ENCODE results near the gene EGR1.
A peak's percentile ranks its signal among the peaks of the same experiment; 100 is the strongest.

EGR1 gene

DNA sequence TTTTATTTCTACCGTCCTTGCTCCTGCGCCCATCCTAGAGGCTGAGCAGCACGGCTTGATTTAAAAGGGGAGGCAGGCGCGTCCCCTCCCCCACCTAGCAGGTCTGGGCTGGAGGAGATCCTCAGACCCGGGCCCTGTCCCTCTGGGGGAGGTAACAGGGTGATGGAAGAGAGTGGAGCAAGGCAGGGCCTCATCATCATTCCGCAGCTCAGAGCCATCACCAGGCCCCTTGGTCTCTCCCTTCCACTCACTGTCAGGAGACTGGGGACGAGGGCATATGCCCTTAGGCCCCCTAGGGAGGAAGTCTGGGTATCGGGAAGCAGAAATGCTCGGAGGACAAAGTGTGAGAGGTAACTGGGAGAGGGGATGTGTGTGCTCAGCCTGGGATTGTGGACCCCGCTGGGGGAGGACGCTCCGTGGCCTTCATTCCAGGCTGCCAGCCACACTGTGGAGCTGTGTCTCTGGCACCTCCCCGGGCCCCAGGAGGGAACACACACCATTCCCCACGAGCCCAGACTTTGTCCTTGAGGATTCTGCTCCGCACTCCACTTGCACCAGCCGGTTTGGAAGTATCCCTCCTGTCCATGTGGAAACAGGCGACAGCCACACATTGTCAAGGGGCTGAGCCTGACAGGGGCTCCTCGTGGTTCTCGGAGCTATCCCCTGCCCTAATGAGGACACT is 25.7 kb upstream of the EGR1 start:
- TF ChIP-seq, protein P1, sequence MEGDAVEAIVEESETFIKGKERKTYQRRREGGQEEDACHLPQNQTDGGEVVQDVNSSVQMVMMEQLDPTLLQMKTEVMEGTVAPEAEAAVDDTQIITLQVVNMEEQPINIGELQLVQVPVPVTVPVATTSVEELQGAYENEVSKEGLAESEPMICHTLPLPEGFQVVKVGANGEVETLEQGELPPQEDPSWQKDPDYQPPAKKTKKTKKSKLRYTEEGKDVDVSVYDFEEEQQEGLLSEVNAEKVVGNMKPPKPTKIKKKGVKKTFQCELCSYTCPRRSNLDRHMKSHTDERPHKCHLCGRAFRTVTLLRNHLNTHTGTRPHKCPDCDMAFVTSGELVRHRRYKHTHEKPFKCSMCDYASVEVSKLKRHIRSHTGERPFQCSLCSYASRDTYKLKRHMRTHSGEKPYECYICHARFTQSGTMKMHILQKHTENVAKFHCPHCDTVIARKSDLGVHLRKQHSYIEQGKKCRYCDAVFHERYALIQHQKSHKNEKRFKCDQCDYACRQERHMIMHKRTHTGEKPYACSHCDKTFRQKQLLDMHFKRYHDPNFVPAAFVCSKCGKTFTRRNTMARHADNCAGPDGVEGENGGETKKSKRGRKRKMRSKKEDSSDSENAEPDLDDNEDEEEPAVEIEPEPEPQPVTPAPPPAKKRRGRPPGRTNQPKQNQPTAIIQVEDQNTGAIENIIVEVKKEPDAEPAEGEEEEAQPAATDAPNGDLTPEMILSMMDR (IDR thresholded peaks at IDR 0.05; ENCODE audit: low read depth, low read length, missing control alignments), result no peak
- no peak for DNase-seq (ENCODE audit: extremely low read depth, low read depth)

DNA sequence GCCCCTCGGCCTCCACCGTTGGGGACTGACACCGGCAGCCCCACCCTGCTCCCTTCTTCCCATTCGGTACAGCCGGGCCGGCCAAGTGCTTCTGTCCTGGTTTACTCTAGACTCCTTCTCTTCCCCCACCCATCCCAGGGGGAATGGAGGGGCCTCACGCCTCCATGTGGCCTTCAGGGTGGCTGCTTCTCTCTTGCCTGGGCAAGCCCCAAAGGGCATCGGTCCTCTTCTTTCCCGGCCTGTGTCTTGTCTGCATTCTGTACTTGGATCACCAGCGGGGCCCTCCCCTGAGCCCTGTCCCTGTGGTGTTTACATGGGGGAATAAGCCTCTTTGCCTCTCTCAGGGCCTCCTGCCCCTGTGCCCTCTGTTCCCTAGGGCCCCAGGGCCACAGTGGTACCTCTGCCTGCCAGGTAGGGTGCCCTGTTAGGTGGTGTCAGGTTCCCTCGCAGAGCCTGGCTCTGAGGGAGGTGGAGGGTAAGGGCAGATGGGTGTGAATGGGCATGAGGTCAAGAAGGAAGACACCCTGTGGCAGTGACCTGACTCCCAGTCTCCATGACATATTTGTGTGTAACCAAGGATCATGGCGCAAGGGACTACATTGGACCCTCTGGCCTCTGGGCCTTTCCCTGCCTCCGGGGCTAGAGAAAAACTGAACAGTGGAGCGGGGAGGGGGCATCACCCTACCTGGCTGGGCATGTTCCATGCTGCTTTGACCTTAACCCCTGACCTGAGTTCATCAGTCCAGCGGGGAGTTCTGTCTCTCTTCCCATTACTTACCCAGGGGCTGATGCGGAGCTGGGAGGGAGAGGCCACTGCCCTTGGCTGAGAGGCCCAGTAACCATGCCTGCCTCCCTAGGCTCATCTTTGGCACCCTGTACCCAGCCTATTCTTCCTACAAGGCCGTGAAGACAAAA is 24.9 kb upstream of the EGR1 start:
- peak overlapping the region; percentile 54; the same call in 1 of the 2 replicates for H3K4me3 ChIP-seq (replicated peaks; ENCODE audit: low read depth, low read length)
- TF ChIP-seq, protein P1 (IDR thresholded peaks at IDR 0.05; ENCODE audit: low read depth, low read length, missing control alignments), result no peak
- no peak for DNase-seq (ENCODE audit: extremely low read depth, low read depth)

More for the DNA sequence above, 25.7 kb upstream of the EGR1 start:
- H3K4me3 ChIP-seq (replicated peaks; ENCODE audit: low read depth, low read length), result peak overlapping the region; percentile 54

DNA sequence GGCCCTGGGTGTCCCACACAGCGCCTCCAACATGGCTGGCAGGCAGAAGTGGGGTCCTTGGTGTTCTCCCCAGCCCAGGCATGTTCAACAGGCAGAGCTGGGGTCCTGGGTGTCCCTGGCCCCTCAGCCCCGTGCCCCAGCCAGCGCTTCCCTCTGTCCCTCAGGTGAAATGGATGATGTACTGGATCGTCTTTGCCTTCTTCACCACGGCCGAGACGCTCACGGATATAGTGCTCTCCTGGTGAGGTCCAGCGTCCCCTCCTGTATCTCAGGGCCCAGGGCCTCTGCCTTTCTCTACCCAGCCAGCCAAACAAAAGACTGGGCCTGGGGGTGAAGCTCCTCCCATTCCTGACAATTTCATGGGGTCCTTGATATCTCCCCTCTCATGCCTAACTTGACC is 24.1 kb upstream of the EGR1 start:
- no peak overlapping the region for H3K4me3 ChIP-seq (replicated peaks; ENCODE audit: low read depth, low read length)

DNA sequence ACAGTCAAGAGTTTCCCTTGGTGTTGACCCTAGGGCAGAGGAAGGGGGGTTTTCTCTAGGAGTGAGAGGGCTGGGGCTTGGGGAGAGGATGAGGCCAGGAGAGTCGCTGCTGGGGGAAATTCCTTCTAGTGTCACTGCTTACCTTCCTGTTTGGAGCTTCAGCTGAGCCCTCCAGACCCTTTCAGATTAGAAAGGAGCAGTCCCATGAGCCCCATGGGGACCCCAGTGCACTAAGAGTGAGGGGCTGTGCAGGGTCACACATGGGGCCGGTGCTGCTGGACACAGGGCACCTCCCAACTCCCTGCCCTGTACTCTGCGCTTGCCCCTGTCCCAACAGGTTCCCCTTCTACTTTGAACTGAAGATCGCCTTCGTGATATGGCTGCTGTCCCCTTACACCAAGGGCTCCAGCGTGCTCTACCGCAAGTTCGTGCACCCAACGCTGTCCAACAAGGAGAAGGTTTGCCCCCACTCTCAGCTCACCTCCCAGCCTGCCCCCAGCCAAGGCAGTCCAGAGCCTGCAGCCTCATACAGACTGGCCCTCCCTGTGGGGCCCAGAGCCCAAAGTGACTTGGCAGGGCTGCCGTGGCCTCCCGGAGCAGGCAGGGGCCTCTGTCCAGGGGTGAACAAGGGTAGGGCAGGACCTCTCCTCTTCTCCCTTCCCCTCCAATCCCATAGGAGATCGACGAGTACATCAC is 21.1 kb upstream of the EGR1 start:
- H3K4me3 ChIP-seq (replicated peaks; ENCODE audit: low read depth, low read length), result no peak overlapping the region
- no peak for DNase-seq (ENCODE audit: extremely low read depth, low read depth)
- TF ChIP-seq, protein P1 (IDR thresholded peaks at IDR 0.05; ENCODE audit: low read depth, low read length, missing control alignments), result no peak

More for the DNA sequence above, 24.1 kb upstream of the EGR1 start:
- TF ChIP-seq, protein P1 (IDR thresholded peaks at IDR 0.05; ENCODE audit: low read depth, low read length, missing control alignments), result no peak
- DNase-seq (ENCODE audit: extremely low read depth, low read depth), result no peak

DNA sequence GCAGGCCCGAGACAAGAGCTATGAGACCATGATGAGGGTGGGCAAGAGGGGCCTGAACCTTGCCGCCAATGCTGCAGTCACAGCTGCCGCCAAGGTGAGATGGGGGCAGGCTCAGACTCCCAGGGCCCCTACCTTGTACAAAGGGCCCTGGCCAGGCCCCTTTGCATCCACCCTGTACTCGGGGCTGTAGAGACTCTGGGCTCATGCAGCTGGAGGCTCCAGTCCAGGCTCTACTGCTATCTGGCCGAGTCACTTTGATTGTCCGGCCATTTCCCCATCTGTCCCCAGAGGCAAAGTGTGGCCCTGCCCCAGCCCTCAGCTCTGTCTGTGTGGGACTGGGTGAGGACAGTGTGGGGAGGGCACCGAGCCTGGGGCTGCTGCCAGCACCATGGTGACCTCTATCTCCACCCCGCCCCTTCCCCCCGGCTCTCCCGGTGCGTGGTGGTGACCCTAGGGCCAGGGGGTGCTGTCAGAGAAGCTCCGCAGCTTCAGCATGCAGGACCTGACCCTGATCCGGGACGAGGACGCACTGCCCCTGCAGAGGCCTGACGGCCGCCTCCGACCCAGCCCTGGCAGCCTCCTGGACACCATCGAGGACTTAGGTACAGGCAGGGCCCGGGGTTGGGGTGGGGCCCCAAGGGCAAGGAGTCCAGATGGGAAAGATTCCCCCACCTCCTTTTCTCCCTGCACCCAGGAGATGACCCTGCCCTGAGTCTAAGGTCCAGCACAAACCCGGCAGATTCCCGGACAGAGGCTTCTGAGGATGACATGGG is 20.3 kb upstream of the EGR1 start:
- DNase-seq (ENCODE audit: extremely low read depth, low read depth), result no peak
- no peak overlapping the region for H3K4me3 ChIP-seq (replicated peaks; ENCODE audit: low read depth, low read length)
- TF ChIP-seq, protein P1 (IDR thresholded peaks at IDR 0.05; ENCODE audit: low read depth, low read length, missing control alignments), result no peak

Data from HFF-Myc (cell line).